ENCODE data around the gene PHF5A.

Gene PHF5A

DNA sequence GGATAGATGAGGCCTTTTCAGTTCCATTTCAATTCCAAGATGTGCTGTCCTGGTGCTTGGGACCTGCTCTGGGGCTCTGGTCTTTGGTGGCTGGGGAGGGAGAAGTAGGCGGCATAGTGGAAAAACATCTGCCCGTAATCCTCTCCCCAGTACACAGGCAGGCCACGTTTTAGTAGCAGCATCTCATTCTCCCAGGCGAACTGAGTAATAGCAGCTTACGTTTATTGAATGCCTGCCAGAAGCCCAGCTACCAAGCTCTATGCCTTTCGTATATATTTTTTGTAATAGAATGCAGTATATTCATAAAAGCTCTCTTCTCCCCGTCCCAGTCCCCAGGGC is 11.9 kb upstream of the PHF5A start:
- no peak for ATAC-seq (ENCODE audit: insufficient read depth, low read depth)
- Histone ChIP-seq H4K20me1 (ENCODE audit: insufficient read depth, low read length) (peaks cover 60% of the 10 kb centered on the region), H3K4me2 (ENCODE audit: insufficient read depth, low read length) (no peak overlapping the region)

DNA sequence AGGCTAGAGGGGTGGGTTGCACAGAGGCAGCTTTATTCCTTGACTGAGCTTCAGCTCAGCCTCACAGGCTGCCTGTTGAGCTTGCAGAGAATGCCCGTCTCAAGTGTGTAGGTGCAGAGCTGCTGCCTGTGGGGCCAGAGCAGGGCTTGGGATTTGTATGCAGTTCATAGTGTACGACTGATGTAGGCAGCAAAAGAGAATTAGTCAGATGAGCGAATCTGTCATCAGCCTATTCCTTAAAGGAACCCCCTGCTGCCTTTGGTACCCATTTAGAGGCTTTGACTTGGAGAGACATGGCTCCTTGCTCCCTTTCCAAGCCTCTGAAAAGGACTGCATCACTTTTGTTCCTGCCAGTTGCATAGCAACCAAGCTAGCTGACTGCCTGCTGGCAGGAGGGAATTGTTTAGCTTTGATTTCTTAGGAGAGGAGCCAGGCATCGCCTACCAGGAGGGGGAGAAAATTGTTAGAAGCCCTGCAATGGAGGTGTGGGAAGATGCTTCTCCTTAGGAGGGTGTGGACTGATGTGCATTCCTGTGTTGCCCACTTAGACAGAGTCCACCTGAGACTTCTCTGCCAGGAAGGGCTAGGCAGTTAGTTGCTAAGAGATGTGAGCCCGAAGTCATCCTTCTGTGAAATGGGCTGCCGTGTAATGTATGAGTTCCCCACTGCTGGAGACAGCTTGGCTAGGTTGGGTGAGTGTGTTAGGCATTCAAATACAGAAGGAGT is 11.3 kb upstream of the PHF5A start:
- DNase-seq (no peak), ATAC-seq (ENCODE audit: insufficient read depth, low read depth) (no peak)
- no peak overlapping the region for H2AFZ ChIP-seq (ENCODE audit: low read depth, low read length)
- TF ChIP-seq, protein P1, sequence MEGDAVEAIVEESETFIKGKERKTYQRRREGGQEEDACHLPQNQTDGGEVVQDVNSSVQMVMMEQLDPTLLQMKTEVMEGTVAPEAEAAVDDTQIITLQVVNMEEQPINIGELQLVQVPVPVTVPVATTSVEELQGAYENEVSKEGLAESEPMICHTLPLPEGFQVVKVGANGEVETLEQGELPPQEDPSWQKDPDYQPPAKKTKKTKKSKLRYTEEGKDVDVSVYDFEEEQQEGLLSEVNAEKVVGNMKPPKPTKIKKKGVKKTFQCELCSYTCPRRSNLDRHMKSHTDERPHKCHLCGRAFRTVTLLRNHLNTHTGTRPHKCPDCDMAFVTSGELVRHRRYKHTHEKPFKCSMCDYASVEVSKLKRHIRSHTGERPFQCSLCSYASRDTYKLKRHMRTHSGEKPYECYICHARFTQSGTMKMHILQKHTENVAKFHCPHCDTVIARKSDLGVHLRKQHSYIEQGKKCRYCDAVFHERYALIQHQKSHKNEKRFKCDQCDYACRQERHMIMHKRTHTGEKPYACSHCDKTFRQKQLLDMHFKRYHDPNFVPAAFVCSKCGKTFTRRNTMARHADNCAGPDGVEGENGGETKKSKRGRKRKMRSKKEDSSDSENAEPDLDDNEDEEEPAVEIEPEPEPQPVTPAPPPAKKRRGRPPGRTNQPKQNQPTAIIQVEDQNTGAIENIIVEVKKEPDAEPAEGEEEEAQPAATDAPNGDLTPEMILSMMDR (IDR thresholded peaks at IDR 0.05; ENCODE audit: borderline replicate concordance, extremely low read depth, low read length, poor library complexity, severe bottlenecking): no peak
- TF ChIP-seq EZH2 (IDR thresholded peaks at IDR 0.05; ENCODE audit: borderline replicate concordance, low read depth, low read length, severe bottlenecking): no peak
- H3K9me3 ChIP-seq (ENCODE audit: insufficient read depth, low read length, severe bottlenecking): no peaks in the 10 kb centered on the region
- H4K20me1 ChIP-seq (ENCODE audit: insufficient read depth, low read length): peaks cover 60% of the 10 kb centered on the region
- H3K27me3 ChIP-seq (ENCODE audit: insufficient read depth, low read length, poor library complexity): no peaks in the 10 kb centered on the region
- H3K4me3 ChIP-seq (ENCODE audit: low read depth in 1 of 2, low read length in 2 of 2): no peak overlapping the region
- H3K9ac ChIP-seq (ENCODE audit: low read depth, low read length): no peak overlapping the region
- H3K4me2 ChIP-seq (ENCODE audit: insufficient read depth, low read length): no peak overlapping the region
- H3K36me3 ChIP-seq (ENCODE audit: insufficient read depth, low read length): peaks cover 10% of the 10 kb centered on the region; the same call in 1 of the 2 replicates
- H3K4me1 ChIP-seq (ENCODE audit: insufficient read depth, low read length): no peaks in the 10 kb centered on the region
- H3K79me2 ChIP-seq (ENCODE audit: insufficient read depth, low read length): peaks cover 94% of the 10 kb centered on the region
- H3K27ac ChIP-seq (ENCODE audit: low read length): no peak overlapping the region

More for the DNA sequence above, 11.9 kb upstream of the PHF5A start:
- Histone ChIP-seq H3K9ac (ENCODE audit: low read depth, low read length) (no peak overlapping the region), H3K79me2 (ENCODE audit: insufficient read depth, low read length) (peaks cover 92% of the 10 kb centered on the region), H3K4me1 (ENCODE audit: insufficient read depth, low read length) (no peaks in the 10 kb centered on the region), H2AFZ (ENCODE audit: low read depth, low read length) (no peak overlapping the region), H3K9me3 (ENCODE audit: insufficient read depth, low read length, severe bottlenecking) (no peaks in the 10 kb centered on the region), H3K27me3 (ENCODE audit: insufficient read depth, low read length, poor library complexity) (no peaks in the 10 kb centered on the region), H3K4me3 (ENCODE audit: low read depth in 1 of 2, low read length in 2 of 2) (no peak overlapping the region), H3K36me3 (ENCODE audit: insufficient read depth, low read length) (peaks cover 10% of the 10 kb centered on the region; the same call in 1 of the 2 replicates), H3K27ac (ENCODE audit: low read length) (no peak overlapping the region)
- TF ChIP-seq EZH2 (IDR thresholded peaks at IDR 0.05; ENCODE audit: borderline replicate concordance, low read depth, low read length, severe bottlenecking): no peak
- TF ChIP-seq, protein P1 (IDR thresholded peaks at IDR 0.05; ENCODE audit: borderline replicate concordance, extremely low read depth, low read length, poor library complexity, severe bottlenecking): no peak
- DNase-seq: no peak

DNA sequence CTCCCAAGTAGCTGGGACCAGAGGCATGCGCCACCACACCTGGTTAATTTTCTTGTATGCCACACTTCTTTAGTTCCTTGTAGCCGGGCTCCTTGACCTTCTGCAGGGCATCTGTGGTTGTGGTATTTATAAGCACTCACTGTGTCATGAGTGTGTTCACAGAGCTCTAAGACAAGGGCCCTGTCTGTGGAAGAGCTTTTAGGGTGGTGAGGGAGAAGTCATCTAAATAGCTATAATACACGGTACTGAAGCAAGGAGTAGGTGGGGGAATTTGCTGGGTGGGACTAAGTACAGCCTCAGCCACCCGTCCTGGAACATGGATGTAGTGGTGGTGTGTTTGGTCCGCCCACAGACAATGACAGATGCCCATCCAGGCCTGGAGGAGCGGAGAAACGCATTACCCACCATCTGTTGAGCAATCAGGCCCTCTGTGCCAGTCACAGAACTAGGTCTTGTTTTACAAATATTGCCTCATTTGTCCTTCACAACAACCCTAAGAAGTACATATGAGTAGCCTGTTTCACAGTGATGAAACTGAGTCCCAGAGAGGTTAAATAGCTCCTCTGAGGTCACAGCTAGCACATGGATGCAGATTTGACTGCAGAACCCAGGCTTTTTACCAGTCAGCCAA is 10.5 kb upstream of the PHF5A start:
- no peak overlapping the region for H3K4me2 ChIP-seq (ENCODE audit: insufficient read depth, low read length)
- H3K36me3 ChIP-seq (ENCODE audit: insufficient read depth, low read length): peaks cover 10% of the 10 kb centered on the region; the same call in 1 of the 2 replicates
- H3K27ac ChIP-seq (ENCODE audit: low read length): no peak overlapping the region

More for the DNA sequence above, 10.5 kb upstream of the PHF5A start:
- Histone ChIP-seq H3K9me3 (ENCODE audit: insufficient read depth, low read length, severe bottlenecking) (no peaks in the 10 kb centered on the region), H4K20me1 (ENCODE audit: insufficient read depth, low read length) (peaks cover 60% of the 10 kb centered on the region), H2AFZ (ENCODE audit: low read depth, low read length) (no peak overlapping the region), H3K4me1 (ENCODE audit: insufficient read depth, low read length) (no peaks in the 10 kb centered on the region), H3K79me2 (ENCODE audit: insufficient read depth, low read length) (peaks cover 90% of the 10 kb centered on the region), H3K27me3 (ENCODE audit: insufficient read depth, low read length, poor library complexity) (no peaks in the 10 kb centered on the region), H3K9ac (ENCODE audit: low read depth, low read length) (no peak overlapping the region), H3K4me3 (ENCODE audit: low read depth in 1 of 2, low read length in 2 of 2) (no peak overlapping the region)
- TF ChIP-seq, protein P1 (IDR thresholded peaks at IDR 0.05; ENCODE audit: borderline replicate concordance, extremely low read depth, low read length, poor library complexity, severe bottlenecking): no peak
- no peak for TF ChIP-seq EZH2 (IDR thresholded peaks at IDR 0.05; ENCODE audit: borderline replicate concordance, low read depth, low read length, severe bottlenecking)
- ATAC-seq (ENCODE audit: insufficient read depth, low read depth): no peak
- DNase-seq: no peak
